Measurements from ENCODE around the gene ORM2. TPM values are rescaled to one million over a fixed set of nuclear protein-coding genes. Genes with fewer than 3 reads are reported as not detected.

The ORM2 gene
- total RNA-seq, 1 experiment from 2014 or later = 46.0 TPM

GRCh38 chr9:114282104-114282485 is 47.6 kb upstream of the ORM2 start:
- peaks cover 10% of the 10 kb centered on the region for H3K9me3 Mint-ChIP-seq (ENCODE audit: unreplicated experiment)
- TF ChIP-seq CTCF (IDR thresholded peaks at IDR 0.05; ENCODE audit: insufficient read depth in 1 of 2, low read depth in 1 of 2, low read length in 1 of 2, severe bottlenecking in 1 of 2, unreplicated experiment in 1 of 2) = no peak
- no TSS peak for BruUV-seq (replicated peaks)
- Histone ChIP-seq H3K4me1 (no peaks in the 10 kb centered on the region), H3K4me3 (ENCODE audit: low read depth, low read length) (no peak overlapping the region), H3K9me3 (no peaks in the 10 kb centered on the region), H3K27me3 (replicated peaks; ENCODE audit: control insufficient read depth, insufficient read depth, low read length) (no peaks in the 10 kb centered on the region), H3K36me3 (ENCODE audit: control insufficient read depth, insufficient read depth, low read length) (no peaks in the 10 kb centered on the region; the same call in none of the 2 replicates)
- H3K27ac Mint-ChIP-seq (ENCODE audit: unreplicated experiment) = no peak overlapping the region
- no peaks in the 10 kb centered on the region for H3K27me3 Mint-ChIP-seq (ENCODE audit: insufficient read depth, unreplicated experiment)
- H3K4me1 Mint-ChIP-seq (ENCODE audit: low read depth, unreplicated experiment) = no peaks in the 10 kb centered on the region
- intact Hi-C loops (cut with micrococcal nuclease; ENCODE audit: unreplicated experiment) = no loop called here
- POLR2A ChIA-PET = no interaction called here
- H3K36me3 Mint-ChIP-seq (ENCODE audit: insufficient read depth, unreplicated experiment) = peaks cover 13% of the 10 kb centered on the region
- H3K4me3 Mint-ChIP-seq (ENCODE audit: unreplicated experiment) = no peak overlapping the region
- DNase-seq = peak in 1 of 2 experiments; percentile 20
- CTCF ChIA-PET = no interaction called here

- H3K27me3 Mint-ChIP-seq (ENCODE audit: insufficient read depth, unreplicated experiment) = no peaks in the 10 kb centered on the region
- H3K9me3 Mint-ChIP-seq (ENCODE audit: unreplicated experiment) = peaks cover 10% of the 10 kb centered on the region
- ChIA-PET POLR2A (no interaction called here), CTCF (no interaction called here)
- no peaks in the 10 kb centered on the region; the same call in none of the 2 replicates for H3K36me3 ChIP-seq (ENCODE audit: control insufficient read depth, insufficient read depth, low read length)
- peak in 1 of 2 experiments; percentile 25 for DNase-seq
- intact Hi-C loops (cut with micrococcal nuclease; ENCODE audit: unreplicated experiment) = no loop called here
- no peaks in the 10 kb centered on the region for H3K4me1 Mint-ChIP-seq (ENCODE audit: low read depth, unreplicated experiment)
- H3K4me3 Mint-ChIP-seq (ENCODE audit: unreplicated experiment) = no peak overlapping the region
- BruUV-seq (replicated peaks) = no TSS peak
- H3K4me1 ChIP-seq = 0 out of 2 replicates have a peak, but pooled peaks cover under 1% of the 10 kb centered on the region
- H3K36me3 Mint-ChIP-seq (ENCODE audit: insufficient read depth, unreplicated experiment) = peaks cover 13% of the 10 kb centered on the region
- no peaks in the 10 kb centered on the region for H3K9me3 ChIP-seq
- no peak overlapping the region for H3K27ac Mint-ChIP-seq (ENCODE audit: unreplicated experiment)
- no peak overlapping the region for H3K4me3 ChIP-seq (ENCODE audit: low read depth, low read length)
- TF ChIP-seq CTCF (IDR thresholded peaks at IDR 0.05; ENCODE audit: insufficient read depth in 1 of 2, low read depth in 1 of 2, low read length in 1 of 2, severe bottlenecking in 1 of 2, unreplicated experiment in 1 of 2) = no peak
- H3K27me3 ChIP-seq (replicated peaks; ENCODE audit: control insufficient read depth, insufficient read depth, low read length) = no peaks in the 10 kb centered on the region
Measured at GRCh38 chr9:114282507-114282906, 47.2 kb upstream of the ORM2 start.

- TF ChIP-seq CTCF (IDR thresholded peaks at IDR 0.05; ENCODE audit: insufficient read depth in 1 of 2, low read depth in 1 of 2, low read length in 1 of 2, severe bottlenecking in 1 of 2, unreplicated experiment in 1 of 2) = no peak
- Mint-ChIP-seq H3K4me1 (ENCODE audit: low read depth, unreplicated experiment) (peaks cover 1% of the 10 kb centered on the region), H3K36me3 (ENCODE audit: insufficient read depth, unreplicated experiment) (peaks cover 11% of the 10 kb centered on the region), H3K4me3 (ENCODE audit: unreplicated experiment) (no peak overlapping the region), H3K27me3 (ENCODE audit: insufficient read depth, unreplicated experiment) (no peaks in the 10 kb centered on the region), H3K27ac (ENCODE audit: unreplicated experiment) (no peak overlapping the region), H3K9me3 (ENCODE audit: unreplicated experiment) (peaks cover 6% of the 10 kb centered on the region)
- Histone ChIP-seq H3K36me3 (ENCODE audit: control insufficient read depth, insufficient read depth, low read length) (no peaks in the 10 kb centered on the region; the same call in none of the 2 replicates), H3K4me1 (peaks cover 5% of the 10 kb centered on the region), H3K9me3 (no peaks in the 10 kb centered on the region), H3K4me3 (ENCODE audit: low read depth, low read length) (no peak overlapping the region), H3K27me3 (replicated peaks; ENCODE audit: control insufficient read depth, insufficient read depth, low read length) (no peaks in the 10 kb centered on the region)
- intact Hi-C loops (cut with micrococcal nuclease; ENCODE audit: unreplicated experiment) = no loop called here
- POLR2A ChIA-PET = no interaction called here
- BruUV-seq (replicated peaks) = no TSS peak
- no peak for DNase-seq
- CTCF ChIA-PET = no interaction called here
Measured at GRCh38 chr9:114282926-114283325, 46.7 kb upstream of the ORM2 start.

Measured in Caco-2 (cell line).